Thyroid gland (tissue), 4 donors: ENCODE data around the gene FMN2.

Experiments
- CTCF ChIP-seq, 6 experiments: fragments of 200-600 bp in 3 of 6; fragments of 450-650 bp in 3 of 6; sonication (generic) in 3 of 6; IDR thresholded peaks; one replicate each; pipeline ENCODE4 v1.5.1; 2016 to 2019; ENCODE audit warnings: antibody characterized with exemption in 6 of 6, mild to moderate bottlenecking in 2 of 6, inconsistent platforms in 1 of 6, moderate library complexity in 1 of 6
- POLR2A ChIP-seq, 2 donors: fragments of 450-650 bp; IDR thresholded peaks; one replicate each; pipeline ENCODE4 v1.6.1; 2017; ENCODE audit warnings: antibody characterized with exemption in 2 of 2, mild to moderate bottlenecking in 2 of 2, moderate library complexity in 1 of 2

GRCh38 chr1:240271081-240271480 lies 179.4 kb downstream of the FMN2 start:
- no peak for TF ChIP-seq CTCF (IDR thresholded peaks at IDR 0.05)
- no peak for TF ChIP-seq POLR2A (IDR thresholded peaks at IDR 0.05)
